Measurements from ENCODE around the gene CHST11.

CHST11 gene

DNA sequence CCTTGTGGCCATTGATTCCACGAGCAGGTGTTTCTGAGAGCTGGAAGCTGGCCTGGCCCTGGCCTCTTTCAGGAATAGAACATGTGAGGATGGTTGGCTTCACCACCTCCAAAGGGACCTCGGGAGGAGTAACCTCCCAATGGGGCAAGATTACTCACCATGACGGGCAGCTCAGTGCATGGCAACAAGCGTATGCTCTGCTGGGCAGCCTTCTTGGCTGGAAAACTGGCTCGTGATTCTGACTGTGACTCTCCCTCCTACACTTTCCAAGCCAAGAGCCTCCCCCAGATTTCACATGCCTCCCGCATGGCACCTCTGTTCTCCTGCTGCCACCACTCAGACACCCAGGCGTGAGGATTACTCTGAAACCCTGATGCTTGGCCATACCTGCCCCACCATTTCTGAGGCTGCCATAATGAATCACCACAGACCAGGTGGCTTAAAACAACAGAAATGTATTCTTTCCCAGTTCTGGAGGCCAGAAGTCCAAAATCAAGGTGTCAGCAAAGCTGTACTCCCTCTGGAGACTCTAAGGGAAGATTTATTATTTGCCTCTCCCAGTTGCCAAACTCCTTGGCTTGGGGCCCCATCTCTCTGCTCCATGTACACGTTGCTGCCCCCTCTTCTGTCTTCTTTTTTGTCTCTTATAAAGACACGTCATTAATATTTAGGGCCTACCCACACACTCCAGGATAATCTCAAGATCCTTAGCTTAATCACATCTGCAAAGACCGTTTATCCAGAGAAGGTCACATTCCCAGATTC is 215.9 kb downstream of the CHST11 start:
- Histone ChIP-seq H3K4me3 (ENCODE audit: low read depth, low read length) (no peak overlapping the region), H3K4me1 (ENCODE audit: control insufficient read depth, insufficient read depth, low read length) (peaks cover 21% of the 10 kb centered on the region), H3K36me3 (ENCODE audit: control insufficient read depth in 2 of 2, insufficient read depth in 1 of 2, low read length in 2 of 2) (no peaks in the 10 kb centered on the region), H3K27ac (ENCODE audit: extremely low read depth, low read depth, low read length) (no peak overlapping the region), H3K9me3 (ENCODE audit: control insufficient read depth, insufficient read depth, low read depth, low read length) (no peaks in the 10 kb centered on the region)
- ChIA-PET CTCF (interaction anchor here (0.6 to 1.0 kb wide), 5 partner anchors 17 to 291 kb away, joined by 3 to 6 read pairs (median 4); no protein-coding TSS in a partner anchor), POLR2A (no interaction called here)
- TF ChIP-seq EGR2 (tag by site-specific recombination; IDR thresholded peaks at IDR 0.05; ENCODE audit: low read depth) (peak; percentile 62), ZFHX2 (tag by site-specific recombination; conservative IDR thresholded peaks at IDR 0.05) (peak; percentile 75), KLF9 (tag by site-specific recombination; IDR thresholded peaks at IDR 0.05; ENCODE audit: low read depth) (no peak), ZIC2 (tag by site-specific recombination; IDR thresholded peaks at IDR 0.05) (0 out of 2 replicates have a peak, but pooled peaks have one; percentile 21)

DNA sequence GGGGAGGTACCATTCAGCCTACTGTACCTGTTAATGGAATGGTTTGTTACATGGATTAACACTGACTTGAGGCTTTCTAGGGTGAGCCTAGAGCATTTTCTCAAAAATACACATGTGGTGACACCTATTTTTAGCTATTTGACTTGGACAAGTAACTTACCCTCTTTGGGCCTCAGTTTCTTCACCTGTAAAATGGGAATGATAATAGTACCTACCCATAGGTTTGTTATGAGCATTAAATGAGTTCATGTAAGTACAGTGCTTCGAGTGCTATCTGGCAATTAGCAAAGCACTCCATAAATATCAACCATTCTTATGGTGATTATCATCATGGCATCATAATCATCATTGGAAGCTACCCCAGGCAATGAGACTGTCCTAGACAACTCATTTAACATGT is 216.5 kb downstream of the CHST11 start:
- Histone ChIP-seq H3K4me3 (ENCODE audit: low read depth, low read length) (no peak overlapping the region), H3K27ac (ENCODE audit: extremely low read depth, low read depth, low read length) (no peak overlapping the region), H3K36me3 (ENCODE audit: control insufficient read depth in 2 of 2, insufficient read depth in 1 of 2, low read length in 2 of 2) (no peaks in the 10 kb centered on the region), H3K4me1 (ENCODE audit: control insufficient read depth, insufficient read depth, low read length) (peaks cover 21% of the 10 kb centered on the region), H3K9me3 (ENCODE audit: control insufficient read depth, insufficient read depth, low read depth, low read length) (no peaks in the 10 kb centered on the region)
- POLR2A ChIA-PET, result no interaction called here
- TF ChIP-seq SP2 (tag by site-specific recombination; IDR thresholded peaks at IDR 0.05) (no peak), ZNF175 (tag by site-specific recombination; IDR thresholded peaks at IDR 0.05) (no peak), KLF7 (tag by site-specific recombination; IDR thresholded peaks at IDR 0.05; ENCODE audit: borderline replicate concordance) (no peak), ZNF248 (tag by site-specific recombination; IDR thresholded peaks at IDR 0.05) (no peak)
- TF ChIP-seq, protein P1, sequence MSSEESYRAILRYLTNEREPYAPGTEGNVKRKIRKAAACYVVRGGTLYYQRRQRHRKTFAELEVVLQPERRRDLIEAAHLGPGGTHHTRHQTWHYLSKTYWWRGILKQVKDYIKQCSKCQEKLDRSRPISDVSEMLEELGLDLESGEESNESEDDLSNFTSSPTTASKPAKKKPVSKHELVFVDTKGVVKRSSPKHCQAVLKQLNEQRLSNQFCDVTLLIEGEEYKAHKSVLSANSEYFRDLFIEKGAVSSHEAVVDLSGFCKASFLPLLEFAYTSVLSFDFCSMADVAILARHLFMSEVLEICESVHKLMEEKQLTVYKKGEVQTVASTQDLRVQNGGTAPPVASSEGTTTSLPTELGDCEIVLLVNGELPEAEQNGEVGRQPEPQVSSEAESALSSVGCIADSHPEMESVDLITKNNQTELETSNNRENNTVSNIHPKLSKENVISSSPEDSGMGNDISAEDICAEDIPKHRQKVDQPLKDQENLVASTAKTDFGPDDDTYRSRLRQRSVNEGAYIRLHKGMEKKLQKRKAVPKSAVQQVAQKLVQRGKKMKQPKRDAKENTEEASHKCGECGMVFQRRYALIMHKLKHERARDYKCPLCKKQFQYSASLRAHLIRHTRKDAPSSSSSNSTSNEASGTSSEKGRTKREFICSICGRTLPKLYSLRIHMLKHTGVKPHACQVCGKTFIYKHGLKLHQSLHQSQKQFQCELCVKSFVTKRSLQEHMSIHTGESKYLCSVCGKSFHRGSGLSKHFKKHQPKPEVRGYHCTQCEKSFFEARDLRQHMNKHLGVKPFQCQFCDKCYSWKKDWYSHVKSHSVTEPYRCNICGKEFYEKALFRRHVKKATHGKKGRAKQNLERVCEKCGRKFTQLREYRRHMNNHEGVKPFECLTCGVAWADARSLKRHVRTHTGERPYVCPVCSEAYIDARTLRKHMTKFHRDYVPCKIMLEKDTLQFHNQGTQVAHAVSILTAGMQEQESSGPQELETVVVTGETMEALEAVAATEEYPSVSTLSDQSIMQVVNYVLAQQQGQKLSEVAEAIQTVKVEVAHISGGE (tag by site-specific recombination; conservative IDR thresholded peaks at IDR 0.05; ENCODE audit: low read depth), result no peak
- CTCF ChIA-PET, result interaction anchor here (0.6 to 1.0 kb wide), 2 partner anchors 125 to 292 kb away, joined by 3 to 6 read pairs; no protein-coding TSS in a partner anchor

DNA sequence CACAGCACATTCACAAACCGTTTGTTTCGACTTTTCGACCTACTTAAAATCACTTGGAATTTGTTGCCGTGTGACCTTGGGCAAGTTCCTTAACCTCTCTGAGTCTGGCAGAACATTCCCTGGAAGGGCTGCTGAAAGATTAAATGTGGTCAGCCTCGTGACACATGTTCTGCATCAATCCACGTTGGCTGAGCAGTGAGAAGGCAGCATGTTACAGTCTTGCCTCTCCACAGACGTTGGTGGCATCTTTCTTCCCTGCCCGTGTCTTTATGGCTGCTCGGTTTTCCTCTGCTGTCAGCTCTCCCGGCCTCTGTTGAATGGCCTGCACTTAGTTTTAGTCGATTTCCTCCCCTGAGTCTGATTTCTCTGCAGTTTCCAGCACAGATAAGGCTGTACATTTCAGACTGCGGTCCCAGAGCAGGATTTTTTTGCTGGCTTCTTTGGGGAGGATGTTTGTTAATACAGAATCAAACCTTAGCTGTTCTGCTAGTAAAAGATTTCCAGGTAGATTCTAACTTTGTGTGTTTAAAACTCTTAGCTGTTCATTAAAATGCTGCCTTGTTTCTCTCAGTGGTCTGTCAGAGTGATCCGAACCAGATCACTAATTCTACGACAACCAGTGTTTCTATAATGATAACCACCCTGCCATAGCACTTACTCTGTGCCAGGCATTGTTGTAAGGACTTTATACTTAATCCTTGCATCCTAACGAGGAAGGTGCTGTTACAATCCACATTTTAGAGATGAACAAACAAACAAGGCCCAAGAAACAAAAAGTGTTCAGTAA is 217.1 kb downstream of the CHST11 start:
- ChIA-PET CTCF (interaction anchor here (1.0 kb wide), 1 partner anchor 292 kb away, joined by 6 read pairs; no protein-coding TSS in a partner anchor), POLR2A (no interaction called here)
- Histone ChIP-seq H3K9me3 (ENCODE audit: control insufficient read depth, insufficient read depth, low read depth, low read length) (no peaks in the 10 kb centered on the region), H3K4me1 (ENCODE audit: control insufficient read depth, insufficient read depth, low read length) (peaks cover 18% of the 10 kb centered on the region), H3K27ac (ENCODE audit: extremely low read depth, low read depth, low read length) (no peak overlapping the region), H3K36me3 (ENCODE audit: control insufficient read depth in 2 of 2, insufficient read depth in 1 of 2, low read length in 2 of 2) (no peaks in the 10 kb centered on the region), H3K4me3 (ENCODE audit: low read depth, low read length) (no peak overlapping the region)
- TF ChIP-seq ZNF768 (tag by site-specific recombination; IDR thresholded peaks at IDR 0.05), result 0 out of 2 replicates have a peak, but pooled peaks have one; percentile 25
- TF ChIP-seq, protein P2, sequence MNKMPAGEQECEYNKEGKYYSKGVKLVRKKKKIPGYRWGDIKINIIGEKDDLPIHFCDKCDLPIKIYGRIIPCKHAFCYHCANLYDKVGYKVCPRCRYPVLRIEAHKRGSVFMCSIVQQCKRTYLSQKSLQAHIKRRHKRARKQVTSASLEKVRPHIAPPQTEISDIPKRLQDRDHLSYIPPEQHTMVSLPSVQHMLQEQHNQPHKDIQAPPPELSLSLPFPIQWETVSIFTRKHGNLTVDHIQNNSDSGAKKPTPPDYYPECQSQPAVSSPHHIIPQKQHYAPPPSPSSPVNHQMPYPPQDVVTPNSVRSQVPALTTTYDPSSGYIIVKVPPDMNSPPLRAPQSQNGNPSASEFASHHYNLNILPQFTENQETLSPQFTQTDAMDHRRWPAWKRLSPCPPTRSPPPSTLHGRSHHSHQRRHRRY (tag by site-specific recombination; IDR thresholded peaks at IDR 0.05), result no peak

Measured in HEK293 (cell line).